NB4 (cell line): ENCODE results near the gene CCM2.
A peak's percentile ranks its signal among the peaks of the same experiment; 100 is the strongest.

Experiments used
- DNase-seq: peaks from one replicate; pipeline ENCODE4 v3.0.0; 2010; ENCODE audit warnings: low read depth
- H3K4me3 ChIP-seq: one replicate; pipeline ENCODE4 v1.5.1; 2011; ENCODE audit warnings: mild to moderate bottlenecking, low read depth, low read length, moderate library complexity
- CTCF ChIP-seq: IDR thresholded peaks from one replicate; pipeline ENCODE4 v1.5.1; 2012; ENCODE audit warnings: low read depth, low read length
- MAX ChIP-seq: IDR thresholded peaks from 2 replicates; pipeline ENCODE4 v1.6.1; 2011; ENCODE audit warnings: low read depth, low read length
- MYC ChIP-seq: IDR thresholded peaks from 2 replicates; pipeline ENCODE4 v1.6.1; 2011; ENCODE audit warnings: low read depth, low read length
- POLR2A ChIP-seq: IDR thresholded peaks from 2 replicates; pipeline ENCODE4 v1.6.1; 2011; ENCODE audit warnings: mild to moderate bottlenecking; ENCODE audit not compliant: insufficient read length; ENCODE audit errors: extremely low read depth

CCM2 gene

GRCh38 chr7:44967571-44968446 is 32.2 kb upstream of the CCM2 start:
- TF ChIP-seq MYC (no peak; the same call in 1 of the 2 replicates), POLR2A (peak; percentile 2), MAX (0 out of 2 replicates have a peak, but pooled peaks have one; percentile 11), CTCF (peak; percentile 14)

DNA sequence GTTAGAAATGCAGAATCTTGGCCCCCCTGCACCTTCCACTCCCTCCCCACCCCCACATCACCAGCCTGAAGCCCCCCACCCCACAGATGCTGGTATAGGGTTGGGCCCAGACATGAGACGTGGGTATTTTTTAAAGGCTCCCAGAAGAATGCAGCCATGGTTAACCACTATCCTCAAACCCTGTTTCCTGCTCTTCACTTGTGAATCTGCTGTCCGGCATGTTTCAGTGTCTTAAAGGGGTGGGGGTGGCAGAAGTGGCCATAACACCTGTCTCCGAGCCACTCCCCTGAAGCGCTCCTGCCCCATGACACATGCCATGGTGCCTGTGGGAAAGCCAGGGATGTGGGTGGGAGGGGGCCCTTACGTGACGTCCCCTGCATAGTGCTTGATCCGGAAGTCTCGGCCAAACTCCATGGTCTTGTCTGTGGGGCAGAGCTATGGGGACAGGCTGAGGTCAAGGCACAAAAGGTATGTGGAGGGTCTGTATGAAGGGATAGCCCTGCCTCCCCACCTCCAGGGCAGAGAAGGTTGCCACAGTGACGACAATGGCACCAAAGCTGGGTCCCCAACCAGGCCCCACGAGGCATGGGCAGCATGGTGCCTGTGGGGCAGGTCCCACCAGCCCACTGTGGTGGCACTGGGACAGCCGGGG is 30.8 kb upstream of the CCM2 start:
- no peak for DNase-seq
- no peak overlapping the region for H3K4me3 ChIP-seq
- no peak for TF ChIP-seq POLR2A
- TF ChIP-seq MAX: no peak
- TF ChIP-seq MYC: no peak
- no peak for TF ChIP-seq CTCF

More at GRCh38 chr7:44967571-44968446, 32.2 kb upstream of the CCM2 start:
- H3K4me3 ChIP-seq: no peak overlapping the region
- DNase-seq: peak; percentile 41

GRCh38 chr7:44969701-44970522 is 30.1 kb upstream of the CCM2 start:
- TF ChIP-seq POLR2A (peak; percentile 33), MAX (no peak), CTCF (no peak), MYC (no peak)
- DNase-seq: peak; percentile 25
- no peak overlapping the region for H3K4me3 ChIP-seq

GRCh38 chr7:44970523-44971051 is 29.4 kb upstream of the CCM2 start:
- DNase-seq: no peak
- no peak overlapping the region for H3K4me3 ChIP-seq
- TF ChIP-seq CTCF (no peak), MYC (no peak), POLR2A (no peak), MAX (no peak)

DNA sequence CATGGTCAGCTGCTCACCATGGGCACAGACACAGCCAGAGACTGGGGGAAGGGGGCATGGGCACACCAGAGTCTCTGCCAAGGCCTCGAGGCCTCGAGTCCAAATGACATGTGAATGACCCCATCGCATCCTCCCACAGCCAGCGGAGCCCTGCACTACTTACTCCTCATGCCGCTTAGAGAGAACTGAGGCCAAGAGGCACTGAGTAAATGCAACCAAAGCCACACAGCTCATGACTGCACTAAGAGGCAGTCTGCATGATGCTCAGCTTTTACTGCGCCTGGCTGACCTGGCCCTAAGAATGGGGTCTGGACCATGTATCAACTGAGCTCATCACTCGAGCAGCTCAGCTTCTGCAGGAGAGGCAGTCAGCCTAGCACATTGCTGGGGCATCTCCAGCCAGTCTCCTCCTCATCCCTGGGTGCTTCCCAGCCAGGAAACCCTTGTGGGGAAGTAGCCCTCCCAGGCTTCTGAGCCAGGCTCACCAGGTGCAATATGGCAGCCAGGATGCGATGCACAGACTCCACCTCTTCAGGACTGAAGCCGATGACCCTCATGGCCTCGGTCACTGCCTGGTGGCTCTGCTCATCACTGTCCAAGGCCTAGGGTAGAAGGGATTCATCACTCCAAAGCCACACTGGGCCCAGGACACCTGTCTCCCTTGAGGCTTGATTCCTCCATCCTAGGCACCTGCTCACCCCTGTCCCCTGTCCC is 28.7 kb upstream of the CCM2 start:
- no peak overlapping the region for H3K4me3 ChIP-seq
- peak; percentile 26 for DNase-seq
- TF ChIP-seq MAX (no peak), MYC (no peak), CTCF (no peak), POLR2A (no peak)
